PFSK-1 (cell line): ENCODE data around the gene C1orf141.

Experiments used
- POLR2AphosphoS5 ChIP-seq: IDR thresholded peaks from 2 replicates; pipeline ENCODE4 v1.6.1; 2012; ENCODE audit warnings: low read depth, mild to moderate bottlenecking, control low read depth, low read length, moderate library complexity
- SIN3A ChIP-seq: IDR thresholded peaks from 2 replicates; pipeline ENCODE4 v1.6.1; 2012; ENCODE audit warnings: mild to moderate bottlenecking, low read length, moderate library complexity, borderline replicate concordance; ENCODE audit not compliant: insufficient read depth
- TAF1 ChIP-seq: IDR thresholded peaks from 2 replicates; pipeline ENCODE4 v1.6.1; 2012; ENCODE audit warnings: low read length, control low read depth, borderline replicate concordance; ENCODE audit not compliant: insufficient read depth
- TF ChIP-seq, protein P1 (sequence below), 2 experiments: IDR thresholded peaks; 2 replicates each; pipeline versions ENCODE4 v1.6.1 to v1.8.0; 2011 to 2012; ENCODE audit warnings: low read depth in 2 of 2, low read length in 2 of 2, control low read depth in 1 of 2, inconsistent platforms in 1 of 2, mild to moderate bottlenecking in 1 of 2, moderate library complexity in 1 of 2; ENCODE audit not compliant: insufficient read depth in 1 of 2

DNA sequence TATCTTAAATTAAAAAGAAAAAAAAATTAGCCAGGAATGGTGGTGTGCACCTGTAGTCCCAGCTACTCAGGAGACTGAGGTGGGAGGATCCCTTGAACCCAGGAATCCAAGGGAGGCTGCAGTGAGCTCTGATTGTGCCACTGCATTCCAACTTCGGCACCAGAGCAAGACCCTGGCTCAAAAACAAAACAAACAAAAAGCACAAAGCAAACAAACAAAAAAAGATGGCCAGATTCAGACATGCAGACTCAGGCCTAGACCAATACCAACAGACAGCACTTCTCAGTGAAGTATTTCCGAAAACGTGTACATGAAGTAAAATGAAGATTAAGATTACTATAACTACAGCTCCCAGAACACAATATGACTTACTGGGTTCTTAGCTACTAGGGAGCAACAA, 91.4 kb downstream of the C1orf141 start:
- TF ChIP-seq, protein P1, sequence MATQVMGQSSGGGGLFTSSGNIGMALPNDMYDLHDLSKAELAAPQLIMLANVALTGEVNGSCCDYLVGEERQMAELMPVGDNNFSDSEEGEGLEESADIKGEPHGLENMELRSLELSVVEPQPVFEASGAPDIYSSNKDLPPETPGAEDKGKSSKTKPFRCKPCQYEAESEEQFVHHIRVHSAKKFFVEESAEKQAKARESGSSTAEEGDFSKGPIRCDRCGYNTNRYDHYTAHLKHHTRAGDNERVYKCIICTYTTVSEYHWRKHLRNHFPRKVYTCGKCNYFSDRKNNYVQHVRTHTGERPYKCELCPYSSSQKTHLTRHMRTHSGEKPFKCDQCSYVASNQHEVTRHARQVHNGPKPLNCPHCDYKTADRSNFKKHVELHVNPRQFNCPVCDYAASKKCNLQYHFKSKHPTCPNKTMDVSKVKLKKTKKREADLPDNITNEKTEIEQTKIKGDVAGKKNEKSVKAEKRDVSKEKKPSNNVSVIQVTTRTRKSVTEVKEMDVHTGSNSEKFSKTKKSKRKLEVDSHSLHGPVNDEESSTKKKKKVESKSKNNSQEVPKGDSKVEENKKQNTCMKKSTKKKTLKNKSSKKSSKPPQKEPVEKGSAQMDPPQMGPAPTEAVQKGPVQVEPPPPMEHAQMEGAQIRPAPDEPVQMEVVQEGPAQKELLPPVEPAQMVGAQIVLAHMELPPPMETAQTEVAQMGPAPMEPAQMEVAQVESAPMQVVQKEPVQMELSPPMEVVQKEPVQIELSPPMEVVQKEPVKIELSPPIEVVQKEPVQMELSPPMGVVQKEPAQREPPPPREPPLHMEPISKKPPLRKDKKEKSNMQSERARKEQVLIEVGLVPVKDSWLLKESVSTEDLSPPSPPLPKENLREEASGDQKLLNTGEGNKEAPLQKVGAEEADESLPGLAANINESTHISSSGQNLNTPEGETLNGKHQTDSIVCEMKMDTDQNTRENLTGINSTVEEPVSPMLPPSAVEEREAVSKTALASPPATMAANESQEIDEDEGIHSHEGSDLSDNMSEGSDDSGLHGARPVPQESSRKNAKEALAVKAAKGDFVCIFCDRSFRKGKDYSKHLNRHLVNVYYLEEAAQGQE (IDR thresholded peaks at IDR 0.05; ENCODE audit: insufficient read depth in 1 of 2, low read depth in 2 of 2, low read length in 2 of 2): no peak
- no peak for TF ChIP-seq TAF1
- no peak for TF ChIP-seq POLR2AphosphoS5
- TF ChIP-seq SIN3A: no peak
